ENCODE measurements around the gene DNMT3A. TPM values are rescaled to one million over a fixed set of nuclear protein-coding genes. Genes with fewer than 3 reads are reported as not detected.

The DNMT3A gene
- total and polyA plus RNA-seq, 2 donors from 2014 or later: 6.5 to 31.4 TPM

DNA sequence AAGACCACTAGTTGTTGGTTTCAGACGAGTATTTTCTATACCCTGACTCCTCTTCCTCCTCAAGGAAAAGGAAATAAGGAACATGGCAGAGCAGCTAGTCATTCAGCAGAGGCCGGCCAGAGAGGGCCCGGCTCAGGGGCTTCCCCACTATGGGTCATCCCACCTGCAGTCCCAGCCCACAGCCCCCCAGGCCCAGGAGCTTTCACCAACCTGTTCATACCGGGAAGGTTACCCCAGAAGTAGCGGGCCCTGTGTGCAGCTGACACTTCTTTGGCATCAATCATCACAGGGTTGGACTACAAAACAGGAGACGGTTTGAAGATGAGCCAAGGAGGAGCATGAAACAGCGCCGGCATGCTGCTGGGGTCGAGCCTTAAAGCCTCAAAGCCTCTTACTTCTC is 102.8 kb downstream of the DNMT3A start:
- DNase-seq (peak in 1 of 5 donors; percentile 48), FAIRE-seq (no peak)
- no peaks in the 10 kb centered on the region for H3K9me3 ChIP-seq (ENCODE audit: control insufficient read depth in 2 of 3, insufficient read depth in 1 of 3, low read length in 3 of 3)
- no peaks in the 10 kb centered on the region for H3K27me3 ChIP-seq (ENCODE audit: control insufficient read depth, insufficient read depth, low read length)
- intact Hi-C loops (cut with DNase I): no loop called here
- H3K4me1 ChIP-seq (ENCODE audit: control insufficient read depth in 2 of 3, insufficient read depth in 2 of 3, low read depth in 1 of 3, low read length in 3 of 3): no peaks in the 10 kb centered on the region
- no peak overlapping the region for H3K9ac ChIP-seq (ENCODE audit: low read length in 3 of 3)
- no peak overlapping the region for H3K4me3 ChIP-seq (ENCODE audit: low read length in 3 of 3)
- H3K27ac ChIP-seq (ENCODE audit: low read depth in 2 of 2, low read length in 2 of 2): no peak overlapping the region
- TF ChIP-seq CTCF (IDR thresholded peaks at IDR 0.05; ENCODE audit: borderline replicate concordance, extremely low read depth, insufficient read depth): no peak
- peaks cover 11 to 58% (median 44%) of the 10 kb centered on the region in 3 donors for H3K36me3 ChIP-seq (ENCODE audit: control insufficient read depth in 2 of 3, insufficient read depth in 3 of 3, low read length in 3 of 3)

DNA sequence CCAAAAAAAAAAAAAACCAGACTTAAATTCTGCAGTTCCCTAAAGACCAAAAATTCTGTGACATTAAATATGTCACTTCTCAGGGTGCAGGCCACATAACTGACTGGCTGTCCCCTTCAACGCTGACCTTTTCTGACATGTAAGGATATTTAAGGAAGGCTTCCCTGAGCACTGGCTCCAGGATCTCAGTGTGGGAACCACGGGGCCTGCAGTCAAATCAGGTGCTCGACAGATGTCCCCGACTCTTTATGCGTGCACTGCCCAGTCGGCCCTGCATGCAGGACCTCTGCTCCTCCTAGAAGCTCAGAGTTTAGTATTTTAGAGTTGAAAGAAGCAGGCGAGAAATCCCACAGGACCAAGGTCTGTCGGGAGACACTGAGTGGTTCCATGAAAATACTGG is 104.0 kb downstream of the DNMT3A start:
- no peaks in the 10 kb centered on the region for H3K27me3 ChIP-seq (ENCODE audit: control insufficient read depth, insufficient read depth, low read length)
- intact Hi-C loops (cut with DNase I): no loop called here
- H3K9ac ChIP-seq (ENCODE audit: low read length in 3 of 3): no peak overlapping the region
- FAIRE-seq (no peak), DNase-seq (peak in 1 of 5 donors; percentile 22)
- no peaks in the 10 kb centered on the region for H3K9me3 ChIP-seq (ENCODE audit: control insufficient read depth in 2 of 3, insufficient read depth in 1 of 3, low read length in 3 of 3)
- no peak overlapping the region for H3K27ac ChIP-seq (ENCODE audit: low read depth in 2 of 2, low read length in 2 of 2)
- no peaks in the 10 kb centered on the region for H3K4me1 ChIP-seq (ENCODE audit: control insufficient read depth in 2 of 3, insufficient read depth in 2 of 3, low read depth in 1 of 3, low read length in 3 of 3)
- TF ChIP-seq CTCF (IDR thresholded peaks at IDR 0.05; ENCODE audit: borderline replicate concordance, extremely low read depth, insufficient read depth): no peak
- peaks cover 12 to 57% (median 46%) of the 10 kb centered on the region in 3 donors for H3K36me3 ChIP-seq (ENCODE audit: control insufficient read depth in 2 of 3, insufficient read depth in 3 of 3, low read length in 3 of 3)
- H3K4me3 ChIP-seq (ENCODE audit: low read length in 3 of 3): no peak overlapping the region

DNA sequence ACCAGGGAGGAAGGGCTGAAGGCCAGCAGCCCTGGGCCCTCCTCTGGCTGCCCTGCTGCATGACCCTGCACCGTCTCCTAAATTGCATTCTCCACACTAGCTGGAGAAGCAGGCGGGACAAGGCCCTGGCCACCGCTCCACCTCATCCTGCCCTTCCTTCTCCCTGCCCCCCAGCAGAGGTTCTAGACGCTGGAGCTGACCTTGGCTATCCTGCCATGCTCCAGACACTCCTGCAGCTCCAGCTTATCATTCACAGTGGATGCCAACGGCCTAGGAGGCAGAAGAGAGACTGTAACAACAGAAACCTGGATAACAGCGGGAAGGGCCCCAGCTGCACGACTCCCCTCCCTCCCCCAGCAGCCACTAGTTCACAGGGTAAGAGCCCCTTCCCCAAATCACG is 105.0 kb downstream of the DNMT3A start:
- no peak for TF ChIP-seq CTCF (IDR thresholded peaks at IDR 0.05; ENCODE audit: borderline replicate concordance, extremely low read depth, insufficient read depth)
- Histone ChIP-seq H3K27ac (ENCODE audit: low read depth in 2 of 2, low read length in 2 of 2) (no peak overlapping the region), H3K27me3 (ENCODE audit: control insufficient read depth, insufficient read depth, low read length) (no peaks in the 10 kb centered on the region), H3K4me3 (ENCODE audit: low read length in 3 of 3) (no peak overlapping the region), H3K9me3 (ENCODE audit: control insufficient read depth in 2 of 3, insufficient read depth in 1 of 3, low read length in 3 of 3) (no peaks in the 10 kb centered on the region), H3K36me3 (ENCODE audit: control insufficient read depth in 2 of 3, insufficient read depth in 3 of 3, low read length in 3 of 3) (peaks cover 9 to 52% (median 42%) of the 10 kb centered on the region in 3 donors), H3K9ac (ENCODE audit: low read length in 3 of 3) (no peak overlapping the region), H3K4me1 (ENCODE audit: control insufficient read depth in 2 of 3, insufficient read depth in 2 of 3, low read depth in 1 of 3, low read length in 3 of 3) (no peaks in the 10 kb centered on the region)
- no peak for FAIRE-seq
- intact Hi-C loops (cut with DNase I): no loop called here
- DNase-seq: no peak

GRCh38 chr2:25234738-25235137 is 107.0 kb downstream of the DNMT3A start:
- TF ChIP-seq CTCF (IDR thresholded peaks at IDR 0.05; ENCODE audit: borderline replicate concordance, extremely low read depth, insufficient read depth): no peak

More at GRCh38 chr2:25234738-25235137, 107.0 kb downstream of the DNMT3A start:
- Histone ChIP-seq H3K27me3 (ENCODE audit: control insufficient read depth, insufficient read depth, low read length) (no peaks in the 10 kb centered on the region), H3K9me3 (ENCODE audit: control insufficient read depth in 2 of 3, insufficient read depth in 1 of 3, low read length in 3 of 3) (no peaks in the 10 kb centered on the region), H3K4me3 (ENCODE audit: low read length in 3 of 3) (no peak overlapping the region), H3K9ac (ENCODE audit: low read length in 3 of 3) (no peak overlapping the region), H3K4me1 (ENCODE audit: control insufficient read depth in 2 of 3, insufficient read depth in 2 of 3, low read depth in 1 of 3, low read length in 3 of 3) (no peaks in the 10 kb centered on the region), H3K36me3 (ENCODE audit: control insufficient read depth in 2 of 3, insufficient read depth in 3 of 3, low read length in 3 of 3) (peaks cover 9 to 38% (median 27%) of the 10 kb centered on the region in 3 donors), H3K27ac (ENCODE audit: low read depth in 2 of 2, low read length in 2 of 2) (no peak overlapping the region)
- FAIRE-seq: no peak
- intact Hi-C loops (cut with DNase I): no loop called here
- peak in 1 of 5 donors; percentile 17 for DNase-seq
